Retina (tissue), 1 donor: ENCODE results near the gene QSOX1.

Experiments used
- DNase-seq: peaks from one replicate; pipeline ENCODE4 v3.0.0-alpha.2; 2016

QSOX1 gene

GRCh38 chr1:180252638-180253536, 98.2 kb downstream of the QSOX1 start:
- peak; percentile 52 for DNase-seq
